ENCODE measurements around the gene PRSS12.

DNA sequence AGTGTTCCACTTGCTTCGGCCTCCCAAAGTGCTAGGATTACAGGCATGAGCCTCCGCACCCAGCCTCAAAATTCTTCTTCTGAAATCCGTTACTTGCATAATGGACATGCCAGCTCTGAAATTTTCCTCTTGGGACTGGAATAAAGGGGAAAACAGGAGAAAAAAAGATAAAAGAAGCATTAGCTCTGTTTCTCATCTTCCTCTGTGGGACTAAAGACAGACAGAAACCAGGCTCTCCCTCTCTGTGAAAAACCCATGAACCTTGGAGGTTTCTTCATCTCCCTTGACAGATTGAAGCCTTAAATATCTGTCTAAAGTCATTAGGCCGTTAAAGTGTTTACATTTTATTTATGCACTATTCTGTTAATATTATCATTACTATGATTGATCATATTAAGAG is 19.4 kb upstream of the PRSS12 start:
- TF ChIP-seq CTCF (conservative IDR thresholded peaks at IDR 0.05; ENCODE audit: low read depth, low read length) (no peak), EZH2 (IDR thresholded peaks at IDR 0.05; ENCODE audit: borderline replicate concordance, low read depth, low read length, poor library complexity, severe bottlenecking) (no peak)

Measured in A673 (cell line).